Amygdala (tissue), 56 donors: ENCODE data around the gene PLCB4.

Experiments
- DNase-seq, 56 donors: peaks; one replicate each; lab custom pipeline; 2025; lab: John Stamatoyannopoulos, UW

The PLCB4 gene

DNA sequence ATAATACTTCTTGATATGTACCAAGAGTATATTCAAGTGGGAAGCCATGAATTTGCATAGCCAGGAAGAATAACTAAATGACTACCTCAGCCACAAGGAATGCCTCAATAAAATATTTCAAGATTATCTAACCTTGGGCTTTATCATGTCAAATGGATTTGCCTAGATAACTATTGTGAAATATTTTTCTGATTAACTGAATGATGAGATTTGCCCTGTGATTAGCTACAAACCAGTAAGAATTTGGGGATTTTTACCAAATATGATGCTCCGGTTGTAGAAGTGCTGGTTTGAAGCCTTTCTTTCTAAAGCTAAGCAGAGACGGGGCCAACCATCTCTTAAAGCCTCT lies 319.9 kb downstream of the PLCB4 start:
- no peak for DNase-seq

DNA sequence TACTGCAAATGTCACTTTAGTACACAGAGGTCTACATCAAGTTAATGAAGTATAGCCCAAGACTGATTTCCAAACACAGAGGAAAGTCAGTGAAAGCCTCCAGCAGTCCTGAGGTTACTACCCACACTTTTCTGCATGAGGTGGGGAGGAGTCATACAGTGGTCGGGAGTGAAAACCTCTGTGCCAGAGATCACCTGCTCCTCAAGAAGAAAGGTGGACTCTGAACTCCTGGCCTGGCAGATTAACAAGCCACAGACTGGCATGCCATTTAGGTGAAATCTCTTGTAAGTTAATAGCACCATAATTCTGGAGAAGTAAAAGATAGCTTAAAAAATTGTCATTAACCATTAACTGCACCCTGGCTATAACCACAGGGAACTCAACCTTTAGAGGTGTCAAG lies 320.5 kb downstream of the PLCB4 start:
- DNase-seq, result no peak

DNA sequence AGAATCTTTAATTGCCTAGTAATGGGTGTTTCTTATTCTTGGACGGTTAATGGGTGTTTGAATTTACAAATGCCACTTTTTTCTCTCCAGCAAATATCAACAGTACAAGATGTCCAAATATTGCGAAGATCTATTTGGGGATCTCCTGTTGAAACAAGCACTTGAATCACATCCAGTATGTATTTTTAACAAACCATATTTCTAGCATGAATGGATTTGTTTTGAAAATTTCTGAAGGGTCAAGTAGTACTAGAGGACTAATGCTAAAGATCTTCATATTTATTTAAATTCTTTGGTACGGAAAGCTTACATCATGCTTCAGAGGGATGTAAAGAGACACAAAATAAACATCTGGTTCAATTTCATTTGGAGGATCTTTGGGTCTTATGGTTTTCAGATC lies 321.6 kb downstream of the PLCB4 start:
- DNase-seq, result no peak

DNA sequence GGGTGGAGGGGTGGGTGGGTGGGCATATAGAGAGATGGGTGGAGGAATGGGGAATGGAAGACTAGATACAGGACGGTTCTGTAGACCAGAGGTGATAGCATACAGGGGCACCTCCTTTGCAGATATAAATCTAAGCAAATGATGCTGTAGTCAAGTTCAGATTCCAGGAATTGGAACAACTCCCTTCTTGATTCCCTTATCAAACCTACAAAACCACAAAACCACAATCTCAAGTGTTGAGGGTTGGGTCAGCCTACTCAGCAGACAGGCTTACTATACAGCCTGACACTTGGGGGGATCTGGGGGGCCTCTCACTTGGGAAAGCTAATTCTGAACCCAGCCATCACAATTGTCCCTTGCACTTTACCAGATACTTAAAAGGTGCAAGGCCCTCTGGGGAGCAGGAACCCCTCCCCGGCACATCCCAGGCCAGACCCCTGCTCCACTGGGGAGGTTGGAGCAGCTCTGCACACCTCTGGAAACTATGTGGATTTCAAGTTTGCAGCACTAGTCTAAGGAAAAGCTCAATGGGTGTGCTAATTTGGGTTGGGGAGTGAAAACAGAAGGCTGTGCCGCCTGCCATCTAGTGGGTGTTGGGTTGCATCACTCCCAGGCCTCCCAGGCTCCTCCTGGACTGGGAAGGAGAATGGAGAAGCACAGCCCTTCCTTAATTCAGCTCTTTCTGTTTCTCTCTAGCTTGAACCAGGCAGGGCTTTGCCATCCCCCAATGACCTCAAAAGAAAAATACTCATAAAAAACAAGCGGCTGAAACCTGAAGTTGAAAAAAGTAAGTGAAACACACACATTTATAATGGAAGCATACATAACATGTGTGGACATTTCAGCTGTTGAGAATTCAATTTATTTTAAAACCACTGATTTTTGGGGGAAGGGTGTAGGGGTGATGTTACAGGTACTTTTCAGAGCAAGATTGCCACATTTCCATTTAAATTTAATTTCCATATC lies 324.3 kb downstream of the PLCB4 start:
- peak in 42 of 56 donors; percentile 5 to 73 (median 31) for DNase-seq

DNA sequence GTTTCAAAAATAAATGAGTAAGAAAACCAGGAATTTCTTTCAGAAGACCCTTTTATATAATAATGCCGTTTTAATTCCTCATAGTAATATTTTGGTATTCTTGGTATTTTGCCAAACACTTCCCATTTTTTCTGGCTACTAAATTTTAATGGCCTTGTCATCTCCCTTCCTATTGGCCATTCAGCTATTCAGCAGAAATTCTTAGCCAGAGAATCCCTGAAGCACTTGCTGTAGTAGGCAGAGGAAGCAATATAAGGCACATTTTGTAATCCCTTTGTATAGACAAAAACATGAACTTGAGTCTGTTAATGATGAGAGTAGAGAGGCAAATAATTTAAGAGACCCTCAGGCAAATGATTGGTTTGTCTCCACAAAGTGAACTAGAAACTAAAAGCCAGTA lies 327.1 kb downstream of the PLCB4 start:
- no peak for DNase-seq

DNA sequence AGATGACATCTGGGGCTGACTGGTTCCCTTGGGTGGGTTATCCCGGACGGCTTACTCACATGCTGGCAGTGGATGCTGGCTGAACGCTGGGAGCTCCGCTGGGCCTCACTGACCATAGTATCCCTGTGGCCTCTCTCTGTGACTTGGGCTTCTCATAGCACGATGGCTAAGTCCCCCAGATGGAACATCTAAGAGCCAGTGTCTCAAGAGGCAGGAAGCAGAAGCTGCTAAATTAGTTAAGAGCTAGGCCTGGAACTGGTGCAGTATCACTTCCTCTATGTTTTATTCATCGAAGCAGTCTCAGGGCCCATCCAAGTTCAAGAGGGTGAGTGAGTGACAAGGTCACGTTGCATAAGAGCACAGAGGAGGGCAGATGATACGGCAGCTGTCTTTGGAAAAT lies 329.0 kb downstream of the PLCB4 start:
- peak in 9 of 56 donors; percentile 2 to 40 (median 12) for DNase-seq

DNA sequence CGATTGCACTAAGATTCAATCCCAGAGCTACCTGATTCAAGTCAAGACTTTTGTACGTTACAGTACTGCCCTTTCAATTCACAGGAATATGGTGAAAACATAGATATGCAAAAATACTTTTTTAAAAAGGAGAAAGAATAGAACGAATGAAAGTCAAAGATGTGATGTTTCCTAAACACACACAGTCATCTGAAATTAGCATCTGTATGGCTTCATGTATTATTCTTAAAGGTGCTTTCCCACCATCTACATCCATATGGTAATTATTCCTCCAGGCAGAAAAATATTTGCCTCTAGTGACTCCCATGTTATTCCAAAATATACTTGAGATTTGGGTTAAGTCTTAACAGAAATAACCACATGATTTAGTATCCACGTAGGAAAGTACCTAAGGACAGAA lies 330.0 kb downstream of the PLCB4 start:
- no peak for DNase-seq

DNA sequence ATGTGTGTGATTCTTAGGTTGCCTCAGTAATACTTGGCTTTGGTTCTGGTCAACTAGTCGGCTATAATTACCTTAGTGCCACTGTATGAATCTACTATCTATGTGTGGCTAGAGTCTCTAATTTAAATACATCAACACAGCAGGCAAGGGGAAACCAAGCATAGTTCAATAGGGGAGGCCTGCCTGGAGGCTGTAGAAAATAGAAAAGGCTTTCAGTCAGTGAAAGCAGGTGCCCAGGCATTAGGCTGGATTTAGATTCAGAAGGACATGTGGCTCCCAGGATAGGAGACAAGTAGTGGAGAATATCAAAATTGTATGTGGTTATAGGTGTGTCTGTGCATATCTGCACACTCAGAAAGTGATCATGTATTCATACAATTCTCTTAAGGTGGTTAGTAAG lies 330.4 kb downstream of the PLCB4 start:
- DNase-seq, result no peak

DNA sequence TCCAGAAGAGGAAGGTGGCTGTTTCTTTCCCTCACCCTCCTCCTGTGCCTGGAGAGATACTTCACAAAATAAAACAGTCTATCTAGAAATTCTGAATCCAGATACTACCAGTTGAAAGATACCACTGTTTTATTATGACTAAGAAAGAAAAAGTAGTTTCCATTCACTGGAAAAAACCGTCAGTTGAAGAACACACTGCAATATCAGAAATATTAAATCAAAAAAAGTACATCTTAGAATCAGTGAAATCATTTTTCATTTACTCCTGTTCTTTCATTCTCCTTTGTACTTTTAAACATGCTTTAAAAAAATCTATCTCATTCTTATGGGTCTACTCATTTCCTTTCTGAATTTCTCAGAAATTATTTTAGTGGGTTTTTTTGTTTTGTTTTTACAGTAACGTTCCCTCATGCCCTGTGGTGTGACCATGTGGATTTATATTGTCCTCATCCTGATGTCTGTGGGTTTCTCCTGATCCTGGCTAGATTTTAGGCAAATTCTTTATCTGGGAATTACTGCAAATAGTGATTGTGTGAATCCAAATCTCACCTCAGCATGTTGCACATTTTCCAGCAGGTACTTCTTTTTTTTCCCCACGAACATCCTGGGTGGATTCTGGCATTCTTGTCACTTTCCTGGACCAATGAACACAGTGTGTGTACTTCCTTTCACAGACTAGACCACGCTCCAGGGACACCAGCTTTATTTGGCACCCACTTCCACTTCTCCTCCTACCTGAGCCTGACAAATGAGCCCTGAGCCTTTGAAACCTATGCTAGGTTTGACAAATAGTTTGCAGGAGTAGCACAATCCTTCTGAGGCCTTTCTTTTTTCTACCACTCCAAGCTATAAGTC lies 331.5 kb downstream of the PLCB4 start:
- DNase-seq, result no peak

DNA sequence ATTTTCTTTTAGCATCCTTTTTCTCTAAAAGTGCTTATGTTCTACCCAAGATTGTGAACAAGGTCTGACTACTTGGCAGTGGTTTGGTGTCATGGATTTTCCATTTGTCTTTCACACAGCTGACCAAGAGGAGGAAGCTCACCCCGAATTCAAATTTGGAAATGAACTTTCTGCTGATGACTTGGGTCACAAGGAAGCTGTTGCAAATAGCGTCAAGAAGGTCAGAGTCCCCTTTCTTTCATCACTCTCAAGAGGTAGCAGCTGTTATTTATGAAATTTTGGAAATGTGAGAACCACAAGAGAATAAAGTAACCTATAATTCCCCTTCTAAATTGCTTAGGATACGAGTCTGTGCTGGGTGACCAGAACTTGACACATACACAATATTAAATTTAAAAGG lies 332.5 kb downstream of the PLCB4 start:
- no peak for DNase-seq

DNA sequence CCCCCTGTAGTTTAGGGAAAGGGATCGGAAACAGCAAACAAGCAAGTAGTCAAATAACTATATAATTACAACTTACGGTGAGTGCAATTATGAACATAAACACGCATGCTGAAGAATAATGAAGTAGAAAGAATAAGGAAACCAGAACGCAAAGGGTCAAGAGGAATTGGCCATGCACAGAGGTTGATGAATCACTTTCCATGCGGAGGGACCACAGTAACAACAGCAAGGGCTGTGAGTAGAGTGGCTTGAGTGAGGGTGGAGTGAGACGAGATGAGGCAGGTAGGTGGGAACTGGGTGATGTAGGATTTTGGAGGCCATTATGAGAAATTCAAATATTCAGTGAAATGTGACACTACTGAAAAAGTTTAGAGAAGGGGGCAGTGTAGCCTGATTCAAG lies 333.3 kb downstream of the PLCB4 start:
- DNase-seq, result no peak

DNA sequence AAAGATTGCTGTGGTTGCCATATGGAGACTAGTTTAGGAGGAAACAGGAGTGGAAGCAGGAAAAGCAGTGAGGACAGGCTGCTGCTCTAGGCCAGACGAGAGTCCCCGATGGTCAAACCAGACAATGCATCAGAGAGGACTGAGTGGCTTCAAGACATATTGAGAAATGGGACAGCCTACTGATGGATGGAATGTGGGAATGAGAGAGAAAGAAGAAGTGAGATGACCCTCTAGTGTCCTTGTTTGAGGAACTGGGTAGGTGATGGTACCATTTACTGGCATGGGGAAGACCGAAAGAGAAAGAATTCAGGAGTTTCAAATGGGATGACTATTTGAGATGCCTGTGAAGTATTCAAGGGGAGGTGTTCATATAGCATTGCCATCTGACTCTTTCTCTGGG lies 333.7 kb downstream of the PLCB4 start:
- no peak for DNase-seq

DNA sequence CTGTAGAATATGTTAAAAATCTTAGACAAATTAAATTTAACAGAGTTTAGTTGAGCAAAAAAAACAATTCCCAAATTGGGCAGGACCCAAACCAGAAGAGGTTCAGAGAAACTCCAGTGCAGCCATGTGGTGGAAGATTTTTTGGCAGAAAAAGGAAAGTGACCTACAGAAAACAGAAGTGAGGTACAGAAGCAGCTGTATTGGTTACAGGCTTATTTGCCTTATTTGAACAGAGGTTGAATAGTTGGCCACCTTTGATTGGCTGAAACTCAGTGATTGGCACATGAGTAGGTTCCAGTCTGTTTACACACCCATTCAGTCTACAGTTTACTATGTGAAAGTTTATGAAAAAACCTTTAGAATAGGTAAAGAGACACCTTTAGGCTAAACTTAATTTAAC lies 334.6 kb downstream of the PLCB4 start:
- no peak for DNase-seq

DNA sequence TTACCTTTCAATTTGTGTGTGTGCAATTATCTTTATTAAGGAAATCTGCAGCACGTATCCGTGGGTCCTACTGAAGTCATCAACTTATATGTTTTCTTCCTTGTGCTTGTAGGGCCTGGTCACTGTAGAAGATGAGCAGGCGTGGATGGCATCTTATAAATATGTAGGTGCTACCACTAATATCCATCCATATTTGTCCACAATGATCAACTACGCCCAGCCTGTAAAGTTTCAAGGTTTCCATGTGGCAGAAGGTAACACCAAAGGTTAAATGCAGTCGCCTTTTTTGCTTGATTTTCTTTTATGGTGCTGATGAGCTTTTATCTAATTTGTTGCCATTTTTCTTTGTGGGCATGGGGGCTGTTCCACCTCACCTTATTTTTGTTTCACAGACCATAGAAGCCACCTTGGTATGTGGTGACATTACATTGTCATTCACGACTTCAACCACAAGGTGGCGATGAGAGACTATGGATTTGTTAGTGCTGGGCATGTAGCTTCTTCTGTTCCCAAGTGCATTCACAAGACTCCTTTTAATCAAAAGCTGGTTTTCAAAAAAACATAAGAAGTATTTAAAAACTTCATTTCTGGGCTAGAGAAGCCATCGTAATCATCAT lies 339.0 kb downstream of the PLCB4 start:
- peak in 41 of 56 donors; percentile 7 to 92 (median 37) for DNase-seq

DNA sequence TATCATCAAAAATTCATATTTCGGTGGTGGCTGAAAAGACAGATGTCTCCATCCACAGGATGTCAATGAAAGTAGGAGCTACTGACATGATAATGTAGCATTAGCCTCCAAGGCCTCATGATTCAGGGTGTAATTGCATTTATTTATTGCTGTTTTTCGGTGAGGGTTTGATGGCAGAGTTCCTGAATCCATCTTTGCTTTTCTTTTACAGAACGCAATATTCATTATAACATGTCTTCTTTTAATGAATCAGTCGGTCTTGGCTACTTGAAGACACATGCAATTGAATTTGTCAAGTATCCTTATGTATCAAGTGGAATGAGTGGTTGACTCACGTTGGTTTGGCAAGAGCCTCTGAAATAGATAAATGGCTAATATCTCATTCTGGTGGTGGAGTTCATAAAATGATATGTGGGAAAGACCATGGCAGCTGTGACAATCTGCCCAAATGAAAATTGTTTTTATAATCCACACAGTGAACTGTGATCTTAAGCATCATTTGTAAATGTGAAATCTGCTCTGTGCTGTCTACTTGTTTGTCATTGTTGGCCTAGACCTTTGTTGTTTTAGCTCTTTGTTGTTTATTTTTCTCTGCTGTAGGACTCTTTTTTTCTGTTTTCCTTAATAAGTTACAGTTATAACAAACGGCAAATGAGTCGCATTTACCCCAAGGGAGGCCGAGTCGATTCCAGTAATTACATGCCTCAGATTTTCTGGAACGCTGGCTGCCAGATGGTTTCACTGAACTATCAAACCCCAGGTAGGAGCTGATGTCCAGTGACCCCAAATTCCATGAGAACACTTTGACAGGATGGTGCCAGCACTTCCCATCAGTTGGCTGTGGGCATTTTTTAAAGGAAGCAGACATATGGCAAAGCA lies 339.8 kb downstream of the PLCB4 start:
- no peak for DNase-seq

DNA sequence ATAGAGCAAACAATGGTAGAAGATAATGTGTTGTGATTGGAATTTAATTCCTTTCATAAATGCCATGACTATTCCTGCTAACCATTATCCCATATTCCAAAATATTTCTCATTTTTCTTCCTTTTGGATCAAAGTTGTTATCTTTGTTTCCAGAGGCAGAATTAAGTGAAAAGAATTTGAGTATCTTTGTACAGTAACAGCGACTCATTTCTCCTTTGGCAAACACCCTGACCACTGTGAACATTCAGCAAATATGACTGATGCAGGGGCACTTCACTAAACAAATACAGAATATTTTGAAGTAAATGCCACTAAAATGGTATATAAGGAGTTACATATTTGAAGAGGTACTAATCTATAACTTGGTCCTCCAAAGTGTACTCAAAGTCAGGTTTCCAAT lies 340.5 kb downstream of the PLCB4 start:
- no peak for DNase-seq

DNA sequence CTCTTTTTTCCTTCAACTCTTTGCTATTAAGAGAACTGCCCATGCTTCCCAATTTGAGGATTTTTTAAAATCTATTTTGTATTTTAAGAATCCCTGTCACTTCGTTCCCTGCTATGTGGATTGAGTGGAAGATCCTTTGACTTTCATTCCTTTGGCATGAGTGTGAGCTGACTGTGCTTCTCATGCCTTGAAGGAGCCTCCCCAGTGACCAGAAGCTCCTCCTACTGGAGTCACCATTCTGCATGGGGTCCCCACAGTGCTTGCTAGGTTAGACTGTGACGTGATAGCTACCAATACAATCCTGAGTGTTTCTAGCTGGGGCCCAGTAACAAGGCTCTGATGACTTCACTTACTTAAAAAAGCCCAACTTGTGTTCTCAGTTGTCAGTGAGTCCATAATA lies 341.1 kb downstream of the PLCB4 start:
- no peak for DNase-seq

DNA sequence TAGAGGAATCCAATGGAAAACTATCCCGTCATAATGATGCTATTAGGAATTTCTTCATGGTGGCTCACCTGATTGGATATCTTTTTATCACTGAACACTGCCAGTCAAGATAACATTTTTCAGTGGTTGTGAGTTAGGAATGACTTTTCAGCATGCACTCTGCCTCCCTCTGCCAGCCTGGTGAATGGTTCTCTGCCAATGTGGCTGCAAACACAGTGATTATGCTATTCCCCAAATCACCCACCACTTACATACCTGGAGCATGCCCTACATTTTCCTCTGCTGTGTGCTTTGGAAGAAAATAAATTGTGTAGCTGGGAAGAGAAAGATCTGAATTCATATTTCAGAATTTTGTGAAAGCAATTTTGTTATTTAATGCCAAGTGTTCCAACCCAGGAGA lies 342.9 kb downstream of the PLCB4 start:
- no peak for DNase-seq

DNA sequence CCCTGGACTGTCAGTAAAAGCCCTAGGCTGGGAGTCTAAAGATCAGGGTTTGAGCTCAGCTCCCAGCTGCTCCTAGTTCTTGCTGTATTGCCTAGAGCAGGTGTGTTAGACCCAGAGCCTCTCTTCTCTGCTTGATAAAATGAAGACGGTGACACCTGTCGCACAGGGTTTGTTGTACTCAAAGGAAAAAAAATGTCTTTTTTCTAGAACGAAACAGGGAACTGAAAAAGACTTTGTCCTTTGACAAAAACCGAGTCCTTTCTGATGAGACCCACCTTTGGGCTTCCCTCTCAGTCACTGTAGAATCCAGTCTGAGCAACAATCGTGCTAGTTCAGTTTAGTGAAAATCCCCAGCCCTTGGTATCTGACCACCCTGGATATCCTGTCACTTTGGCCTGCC lies 343.4 kb downstream of the PLCB4 start:
- DNase-seq, result no peak

DNA sequence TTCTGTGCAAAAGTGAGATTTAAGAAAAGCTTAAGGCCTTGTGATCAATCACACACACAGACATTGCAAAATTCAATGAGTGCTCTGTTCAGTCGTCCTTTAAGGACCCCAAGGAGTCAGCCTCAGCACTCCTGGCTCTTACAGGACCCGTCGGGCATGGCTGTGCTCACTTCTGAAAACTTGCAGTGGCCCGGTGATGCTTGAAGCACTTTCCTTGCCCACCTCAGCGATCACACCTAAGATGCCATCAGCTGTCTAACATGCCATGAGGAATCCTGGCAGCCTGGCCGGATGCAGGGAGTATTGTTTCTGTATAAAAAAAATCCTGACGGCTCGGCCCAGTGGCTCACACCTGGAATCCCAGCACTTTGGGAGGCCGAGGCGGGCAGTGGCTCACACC lies 344.1 kb downstream of the PLCB4 start:
- DNase-seq, result no peak
